Mammary epithelial cell (primary cell): Measurements from ENCODE around the gene NUP153.

ENCODE experiments used
- EZH2 ChIP-seq: IDR thresholded peaks from 2 replicates; pipeline ENCODE4 v1.6.1; 2012; ENCODE audit warnings: low read length, inconsistent platforms, borderline replicate concordance
- TF ChIP-seq, protein P1 (sequence below), 2 donors: IDR thresholded peaks in 1 of 2; conservative IDR thresholded peaks in 1 of 2; 2 replicates each; pipeline ENCODE4 v1.5.1; 2011 to 2012; ENCODE audit warnings: inconsistent platforms in 2 of 2, low read length in 2 of 2, mild to moderate bottlenecking in 2 of 2, control low read depth in 1 of 2, low read depth in 1 of 2; ENCODE audit not compliant: insufficient read depth in 1 of 2; ENCODE audit errors: extremely low read depth in 1 of 2

- TF ChIP-seq, protein P1, sequence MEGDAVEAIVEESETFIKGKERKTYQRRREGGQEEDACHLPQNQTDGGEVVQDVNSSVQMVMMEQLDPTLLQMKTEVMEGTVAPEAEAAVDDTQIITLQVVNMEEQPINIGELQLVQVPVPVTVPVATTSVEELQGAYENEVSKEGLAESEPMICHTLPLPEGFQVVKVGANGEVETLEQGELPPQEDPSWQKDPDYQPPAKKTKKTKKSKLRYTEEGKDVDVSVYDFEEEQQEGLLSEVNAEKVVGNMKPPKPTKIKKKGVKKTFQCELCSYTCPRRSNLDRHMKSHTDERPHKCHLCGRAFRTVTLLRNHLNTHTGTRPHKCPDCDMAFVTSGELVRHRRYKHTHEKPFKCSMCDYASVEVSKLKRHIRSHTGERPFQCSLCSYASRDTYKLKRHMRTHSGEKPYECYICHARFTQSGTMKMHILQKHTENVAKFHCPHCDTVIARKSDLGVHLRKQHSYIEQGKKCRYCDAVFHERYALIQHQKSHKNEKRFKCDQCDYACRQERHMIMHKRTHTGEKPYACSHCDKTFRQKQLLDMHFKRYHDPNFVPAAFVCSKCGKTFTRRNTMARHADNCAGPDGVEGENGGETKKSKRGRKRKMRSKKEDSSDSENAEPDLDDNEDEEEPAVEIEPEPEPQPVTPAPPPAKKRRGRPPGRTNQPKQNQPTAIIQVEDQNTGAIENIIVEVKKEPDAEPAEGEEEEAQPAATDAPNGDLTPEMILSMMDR (conservative IDR thresholded peaks at IDR 0.05 in 1 of 2, IDR thresholded peaks at IDR 0.05 in 1 of 2; ENCODE audit: extremely low read depth in 1 of 2, insufficient read depth in 1 of 2, low read depth in 1 of 2, low read length in 2 of 2), result no peak
- TF ChIP-seq EZH2, result no peak
Observed at GRCh38 chr6:17565399-17565798, 141.3 kb downstream of the NUP153 start.
